Measurements from ENCODE around the gene IGLL1. TPM values are rescaled to one million over a fixed set of nuclear protein-coding genes. Genes with fewer than 3 reads are reported as not detected.

IGLL1 gene
- total and polyA plus RNA-seq, 2 experiments from 2014 or later, result not detected

- TF ChIP-seq CTCF (conservative IDR thresholded peaks at IDR 0.05; ENCODE audit: low read depth in 2 of 2) (no peak), NANOG (IDR thresholded peaks at IDR 0.05; ENCODE audit: borderline replicate concordance) (no peak), ETS1 (IDR thresholded peaks at IDR 0.05) (no peak), ZNF114 (CRISPR knock-in tag; IDR thresholded peaks at IDR 0.05) (no peak), REST (IDR thresholded peaks at IDR 0.05; ENCODE audit: unreplicated experiment) (no peak), STAT1 (IDR thresholded peaks at IDR 0.05; ENCODE audit: unreplicated experiment) (no peak), CREB1 (CRISPR knock-in tag; IDR thresholded peaks at IDR 0.05; ENCODE audit: low read depth) (no peak)
Measured at GRCh38 chr22:23553924-23554870, 25.9 kb downstream of the IGLL1 start (continued).

- H3K27me3 ChIP-seq (ENCODE audit: insufficient read depth), result no peaks in the 10 kb centered on the region
- no peak overlapping the region for H3K4me2 ChIP-seq
- H3K4me3 Mint-ChIP-seq, result no peak overlapping the region
- TF ChIP-seq ETS1 (IDR thresholded peaks at IDR 0.05) (no peak), ZNF462 (CRISPR knock-in tag; IDR thresholded peaks at IDR 0.05) (no peak), EZH2 (IDR thresholded peaks at IDR 0.05; ENCODE audit: low read depth, unreplicated experiment) (no peak), ZNF114 (CRISPR knock-in tag; IDR thresholded peaks at IDR 0.05) (no peak)
Measured at GRCh38 chr22:23553438-23553837, 26.7 kb downstream of the IGLL1 start.

More at GRCh38 chr22:23553438-23553837, 26.7 kb downstream of the IGLL1 start:
- Histone ChIP-seq H3K4me3 (no peak overlapping the region), H3K27ac (ENCODE audit: low read depth) (no peak overlapping the region), H3K4me1 (ENCODE audit: insufficient read depth) (no peaks in the 10 kb centered on the region), H3K9me2 (ENCODE audit: insufficient read depth) (peaks cover 9% of the 10 kb centered on the region; the same call in 1 of the 2 replicates), H3K79me2 (replicated peaks; ENCODE audit: insufficient read depth) (no peaks in the 10 kb centered on the region), H3K36me3 (ENCODE audit: insufficient read depth) (no peaks in the 10 kb centered on the region), H2AFZ (no peak overlapping the region), H4K20me1 (replicated peaks; ENCODE audit: insufficient read depth) (no peaks in the 10 kb centered on the region), H3F3A (replicated peaks; ENCODE audit: low read depth) (no peaks in the 10 kb centered on the region)
- peaks cover 14% of the 10 kb centered on the region for H3K27me3 Mint-ChIP-seq (ENCODE audit: insufficient read depth, low read depth, poor library complexity)
- no peak overlapping the region for H3K27ac Mint-ChIP-seq
- no peaks in the 10 kb centered on the region for H3K36me3 Mint-ChIP-seq (ENCODE audit: low read depth)
- DNase-seq (ENCODE audit: low spot score) (no peak), ATAC-seq (no peak)
- peaks cover under 1% of the 10 kb centered on the region; the same call in 2 of the 3 replicates for H3K9me3 Mint-ChIP-seq
- H3K4me1 Mint-ChIP-seq, result peaks cover 7% of the 10 kb centered on the region; the same call in 2 of the 3 replicates

All from GM23338 (cell line).